ENCODE data around the gene RRP8.
A peak's percentile ranks its signal among the peaks of the same experiment; 100 is the strongest.

Gene RRP8

GRCh38 chr11:6616596-6617250 lies 13.3 kb upstream of the RRP8 start:
- DNase-seq: no peak

GRCh38 chr11:6615882-6616585 lies 12.6 kb upstream of the RRP8 start:
- DNase-seq: no peak

- DNase-seq: no peak
Measured at GRCh38 chr11:6615046-6615445, 11.6 kb upstream of the RRP8 start.

GRCh38 chr11:6614446-6614845 lies 11.0 kb upstream of the RRP8 start:
- no peak for DNase-seq

- DNase-seq: no peak
Measured at GRCh38 chr11:6613496-6613895, 10.1 kb upstream of the RRP8 start.

GRCh38 chr11:6612213-6613041 lies 9.0 kb upstream of the RRP8 start, which contains the start of gene TAF10:
TAF10 (minus strand) TSS chr11:6612216; CDS start chr11:6612189, 27 bp downstream.
- peak; percentile 96 to 97 for DNase-seq

- no peak for DNase-seq
Measured at GRCh38 chr11:6611963-6612212, 8.5 kb upstream of the RRP8 start.

GRCh38 chr11:6611092-6611962 lies 7.9 kb upstream of the RRP8 start:
- DNase-seq: peak in 1 of 2 experiments; percentile 55

- DNase-seq: peak in 1 of 2 experiments; percentile 15
Measured at GRCh38 chr11:6610591-6610990, 7.2 kb upstream of the RRP8 start.

GRCh38 chr11:6609502-6610015 lies 6.1 kb upstream of the RRP8 start:
- DNase-seq: peak; percentile 10 to 12

- peak; percentile 15 to 16 for DNase-seq
Measured at GRCh38 chr11:6608726-6609501, 5.5 kb upstream of the RRP8 start.

GRCh38 chr11:6608011-6608410 lies 4.6 kb upstream of the RRP8 start:
- DNase-seq: no peak

GRCh38 chr11:6607190-6607795 lies 3.9 kb upstream of the RRP8 start:
- DNase-seq: peak; percentile 12 to 17

GRCh38 chr11:6606471-6607189 lies 3.2 kb upstream of the RRP8 start:
- DNase-seq: peak; percentile 73 to 79

- peak; percentile 11 to 14 for DNase-seq
Measured at GRCh38 chr11:6604790-6605189, 1.4 kb upstream of the RRP8 start.

- peak; percentile 63 to 66 for DNase-seq
Measured at GRCh38 chr11:6604081-6604626, 738 bp upstream of the RRP8 start.

GRCh38 chr11:6602096-6602940 lies 1.1 kb downstream of the RRP8 start:
- peak; percentile 15 to 16 for DNase-seq

- DNase-seq: no peak
Measured at GRCh38 chr11:6601041-6601461, 2.4 kb downstream of the RRP8 start.

- DNase-seq: peak in 1 of 2 experiments; percentile 13
Measured at GRCh38 chr11:6599881-6600390, 3.5 kb downstream of the RRP8 start.

Measured in activated T-cell treated with anti-CD3 and anti-CD28 coated beads, Interleukin-2, amount 50 U/mL, for 48 hours (primary cell).